Suppressor macrophage (primary cell): ENCODE measurements around the gene PSEN2.

Experiments used
- DNase-seq, 4 experiments: peaks; one replicate each; pipeline ENCODE4 v3.0.0-alpha.2; 2020 to 2022

The PSEN2 gene

DNA sequence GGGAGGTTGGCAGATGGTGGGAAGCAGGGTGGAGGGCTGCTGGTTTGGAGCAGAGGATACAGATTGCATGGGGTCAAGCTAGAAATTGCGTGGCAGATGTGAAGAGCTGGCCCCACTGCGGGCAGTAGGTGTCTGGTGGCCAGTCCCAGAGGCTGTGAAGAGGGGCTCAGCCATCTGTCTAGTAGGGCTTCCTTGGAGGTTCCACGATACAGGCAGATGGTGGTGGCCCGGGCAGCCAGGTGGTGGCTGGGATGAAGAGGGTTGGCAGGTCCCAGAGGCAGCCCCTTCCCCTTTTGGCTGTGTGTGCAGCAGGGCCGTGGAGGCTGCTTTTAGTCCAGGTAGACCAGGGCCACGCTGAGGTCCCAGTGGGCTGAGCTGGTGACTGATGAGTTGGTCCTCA is 16.6 kb downstream of the PSEN2 start:
- DNase-seq = no peak

DNA sequence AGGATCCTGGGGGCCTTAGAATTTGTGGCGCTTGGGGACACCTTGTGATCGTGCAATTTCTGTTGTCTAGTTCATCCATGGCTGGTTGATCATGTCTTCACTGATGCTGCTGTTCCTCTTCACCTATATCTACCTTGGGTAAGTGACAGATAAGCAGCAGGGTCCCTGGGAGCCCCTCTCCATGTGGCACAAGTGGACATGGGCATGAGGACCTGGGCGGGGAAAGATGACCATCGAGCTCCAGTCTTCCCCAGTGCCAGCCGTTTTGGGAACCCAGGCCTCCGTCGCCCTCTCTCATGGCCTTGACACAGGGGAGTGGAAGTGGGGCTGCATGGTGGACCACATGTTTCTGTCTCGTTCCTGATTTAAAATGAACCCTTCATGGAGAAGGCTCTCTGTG is 17.6 kb downstream of the PSEN2 start:
- DNase-seq = no peak

DNA sequence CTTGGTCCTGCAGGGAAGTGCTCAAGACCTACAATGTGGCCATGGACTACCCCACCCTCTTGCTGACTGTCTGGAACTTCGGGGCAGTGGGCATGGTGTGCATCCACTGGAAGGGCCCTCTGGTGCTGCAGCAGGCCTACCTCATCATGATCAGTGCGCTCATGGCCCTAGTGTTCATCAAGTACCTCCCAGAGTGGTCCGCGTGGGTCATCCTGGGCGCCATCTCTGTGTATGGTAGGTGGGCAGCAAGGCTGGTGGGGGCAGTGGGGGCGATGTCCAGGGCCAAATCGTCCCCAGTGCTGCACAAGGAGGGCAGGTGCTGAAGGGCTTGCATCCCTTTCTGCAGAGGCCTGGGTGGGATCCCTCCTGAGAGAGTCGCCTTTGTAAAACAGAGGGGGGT is 18.4 kb downstream of the PSEN2 start:
- no peak for DNase-seq

DNA sequence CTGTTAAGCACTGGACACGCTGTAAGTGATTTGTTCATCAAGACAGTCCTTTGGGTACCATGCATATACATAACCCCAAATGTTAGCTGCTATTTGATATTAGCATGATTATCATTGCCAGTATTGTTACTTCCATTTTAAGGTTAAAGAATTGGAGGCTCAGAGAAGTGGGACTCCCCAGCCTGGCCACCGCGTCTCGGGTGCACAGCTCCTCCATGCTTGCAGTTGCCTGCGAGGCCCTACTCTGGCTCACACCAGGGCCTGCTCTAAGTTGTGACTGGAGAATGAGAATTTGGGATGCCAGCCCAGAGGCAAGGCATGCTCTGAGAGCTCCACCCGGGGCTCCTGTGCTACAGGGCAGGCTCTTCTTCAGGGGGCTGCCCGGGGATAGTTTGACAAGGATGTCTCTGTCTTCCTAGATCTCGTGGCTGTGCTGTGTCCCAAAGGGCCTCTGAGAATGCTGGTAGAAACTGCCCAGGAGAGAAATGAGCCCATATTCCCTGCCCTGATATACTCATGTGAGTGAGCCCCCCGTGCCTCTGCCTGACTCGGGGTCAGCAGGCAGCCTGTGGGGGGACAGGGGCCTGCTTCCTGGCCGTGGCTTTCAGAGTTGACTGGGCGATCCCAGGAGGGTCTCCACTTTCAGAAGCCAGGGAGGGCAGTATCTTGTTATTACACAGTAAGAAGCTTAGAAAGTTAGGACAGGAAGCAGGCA is 19.4 kb downstream of the PSEN2 start:
- no peak for DNase-seq

DNA sequence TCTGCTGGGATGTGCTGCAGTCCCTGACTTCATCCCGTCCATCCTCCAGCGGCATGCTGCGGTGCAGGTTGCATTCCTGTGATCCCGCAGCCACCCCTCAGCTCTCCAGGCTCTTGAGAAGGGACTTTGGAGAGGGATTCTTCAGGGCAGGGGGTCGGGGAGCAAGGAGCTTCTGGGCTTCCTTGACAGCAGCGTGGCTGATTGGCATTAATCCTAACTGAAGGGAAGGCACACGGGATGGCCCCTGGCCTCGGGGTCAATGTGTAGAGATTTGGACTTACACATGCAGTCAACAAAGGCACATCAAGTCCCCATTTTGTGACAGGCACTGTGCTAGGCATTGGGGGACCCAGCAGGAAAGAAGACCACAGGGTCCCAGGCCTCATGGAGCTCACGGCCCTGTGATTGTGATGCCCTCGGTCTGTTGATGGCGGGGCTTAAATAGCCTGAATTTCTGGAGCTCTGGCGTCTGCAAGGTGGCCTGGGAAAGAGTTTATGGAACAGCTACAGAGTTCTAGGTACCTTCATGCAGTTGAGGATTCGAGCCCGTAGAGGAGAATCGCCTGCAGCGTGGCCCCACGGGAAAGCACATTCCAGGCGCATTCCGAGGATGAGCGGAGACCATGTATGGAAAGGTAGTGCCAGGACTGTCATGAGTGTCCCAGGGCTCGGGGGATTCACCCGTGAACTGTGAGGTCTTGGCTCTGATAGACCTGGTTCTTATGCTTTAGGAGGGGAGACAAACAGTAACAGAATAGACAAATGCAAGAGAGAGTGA is 20.1 kb downstream of the PSEN2 start:
- DNase-seq = no peak

DNA sequence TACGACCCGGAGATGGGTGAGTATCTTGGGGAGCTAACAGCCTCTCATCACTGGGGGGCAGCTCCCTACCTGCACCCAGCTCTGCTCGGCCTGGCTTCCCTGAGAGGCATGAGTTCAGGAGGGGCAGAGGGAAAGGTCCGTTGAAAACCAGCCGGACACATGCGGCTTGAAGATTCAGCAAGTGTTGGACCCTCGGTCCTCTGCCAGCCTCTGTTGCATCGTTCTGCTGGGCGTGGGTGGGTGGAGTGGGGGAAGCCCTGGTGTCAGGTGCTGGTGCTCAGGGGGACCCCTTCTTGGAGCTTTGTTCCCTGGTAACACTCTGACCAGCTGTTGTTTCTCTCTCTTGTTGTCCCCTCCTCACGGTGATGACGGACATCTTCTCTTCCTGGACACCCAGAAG is 20.9 kb downstream of the PSEN2 start:
- DNase-seq = no peak

DNA sequence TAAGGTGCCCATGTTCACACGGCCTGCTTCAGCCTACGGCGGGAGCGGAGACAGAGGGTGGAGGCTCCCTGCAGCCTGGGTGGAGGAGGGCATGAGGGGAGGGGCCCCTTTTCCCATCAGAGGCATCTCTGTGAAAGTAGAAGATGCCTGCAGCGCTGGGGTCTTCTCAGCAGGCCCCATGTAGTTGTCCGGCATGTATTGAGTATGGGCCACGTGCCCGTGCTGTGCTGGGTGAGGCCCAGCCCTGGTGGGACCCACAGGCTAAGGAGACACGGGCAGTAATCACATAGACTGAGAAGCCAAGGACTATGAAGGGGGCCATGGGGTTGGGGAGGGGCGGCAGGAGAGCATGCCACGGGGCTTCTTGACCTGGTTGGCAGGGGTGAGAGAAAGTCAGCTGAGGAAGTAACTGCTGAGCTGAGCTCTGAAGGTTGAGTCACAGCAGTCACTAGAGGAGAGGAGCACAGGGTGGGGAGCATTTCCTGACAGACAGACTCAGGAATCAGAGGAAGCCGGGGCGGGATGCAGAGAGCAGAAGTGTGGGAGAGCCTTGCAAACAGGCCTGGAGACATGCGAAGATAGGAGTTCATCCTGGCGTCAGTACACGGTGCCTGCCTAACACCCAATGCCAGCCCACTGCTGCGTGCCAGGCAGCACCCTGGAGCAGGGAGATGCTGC is 21.6 kb downstream of the PSEN2 start:
- peak; percentile 72 to 83 (median 82) for DNase-seq

DNA sequence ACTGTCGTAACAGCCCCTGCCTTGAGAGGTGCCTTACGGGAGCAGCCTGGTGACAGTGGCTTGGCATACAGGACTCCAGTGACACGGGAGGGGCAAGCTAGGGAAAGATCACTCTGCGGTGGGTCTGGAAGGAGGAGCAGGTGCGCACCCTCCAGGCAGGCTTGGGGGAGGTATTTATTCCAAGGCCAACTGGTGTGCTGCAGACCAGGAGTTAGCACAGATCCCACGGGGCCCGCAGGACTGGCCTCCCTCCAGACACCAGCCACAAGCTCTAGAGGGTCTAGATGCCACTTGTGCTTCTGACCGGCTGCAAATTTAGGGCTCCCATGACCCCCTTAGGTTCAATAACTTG is 22.1 kb downstream of the PSEN2 start:
- no peak for DNase-seq

DNA sequence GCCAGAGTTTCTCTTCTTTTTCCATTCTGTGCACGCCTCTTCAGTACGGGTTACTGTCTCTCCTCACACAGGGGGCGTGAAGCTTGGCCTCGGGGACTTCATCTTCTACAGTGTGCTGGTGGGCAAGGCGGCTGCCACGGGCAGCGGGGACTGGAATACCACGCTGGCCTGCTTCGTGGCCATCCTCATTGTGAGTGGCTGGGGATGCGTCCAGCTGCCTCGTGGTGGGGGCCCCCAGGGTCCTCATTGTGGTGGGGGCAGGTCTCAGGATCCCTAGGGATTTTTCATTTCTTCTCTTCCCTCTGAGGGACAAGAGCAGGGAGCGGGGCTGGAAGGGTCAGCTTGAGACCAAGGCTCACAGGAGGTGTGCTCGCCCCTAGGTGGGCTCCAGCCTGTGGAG is 23.5 kb downstream of the PSEN2 start:
- no peak for DNase-seq

DNA sequence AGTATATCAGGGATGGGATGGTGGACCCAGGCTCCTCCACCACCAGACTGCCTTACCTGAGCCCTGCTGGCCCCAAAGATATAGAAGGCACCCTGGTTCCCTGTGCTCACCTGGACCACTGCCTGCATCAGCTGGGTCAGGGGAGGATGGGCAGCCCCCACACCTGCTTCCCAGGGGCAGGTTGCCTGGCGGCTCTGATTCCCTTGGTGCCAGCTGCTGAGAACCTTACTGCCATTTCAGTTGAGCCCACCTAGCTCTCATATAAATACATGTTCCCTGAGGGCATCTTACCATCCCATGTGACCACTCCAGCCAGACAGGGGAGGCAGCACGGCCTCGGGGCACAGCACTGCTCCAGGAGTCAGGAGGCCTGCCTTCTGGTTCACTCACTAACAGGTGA is 24.4 kb downstream of the PSEN2 start:
- DNase-seq = no peak

DNA sequence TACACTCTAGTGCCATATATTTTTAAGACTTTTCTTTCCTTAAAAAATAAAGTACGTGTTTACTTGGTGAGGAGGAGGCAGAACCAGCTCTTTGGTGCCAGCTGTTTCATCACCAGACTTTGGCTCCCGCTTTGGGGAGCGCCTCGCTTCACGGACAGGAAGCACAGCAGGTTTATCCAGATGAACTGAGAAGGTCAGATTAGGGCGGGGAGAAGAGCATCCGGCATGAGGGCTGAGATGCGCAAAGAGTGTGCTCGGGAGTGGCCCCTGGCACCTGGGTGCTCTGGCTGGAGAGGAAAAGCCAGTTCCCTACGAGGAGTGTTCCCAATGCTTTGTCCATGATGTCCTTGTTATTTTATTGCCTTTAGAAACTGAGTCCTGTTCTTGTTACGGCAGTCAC is 25.2 kb downstream of the PSEN2 start:
- DNase-seq = no peak

DNA sequence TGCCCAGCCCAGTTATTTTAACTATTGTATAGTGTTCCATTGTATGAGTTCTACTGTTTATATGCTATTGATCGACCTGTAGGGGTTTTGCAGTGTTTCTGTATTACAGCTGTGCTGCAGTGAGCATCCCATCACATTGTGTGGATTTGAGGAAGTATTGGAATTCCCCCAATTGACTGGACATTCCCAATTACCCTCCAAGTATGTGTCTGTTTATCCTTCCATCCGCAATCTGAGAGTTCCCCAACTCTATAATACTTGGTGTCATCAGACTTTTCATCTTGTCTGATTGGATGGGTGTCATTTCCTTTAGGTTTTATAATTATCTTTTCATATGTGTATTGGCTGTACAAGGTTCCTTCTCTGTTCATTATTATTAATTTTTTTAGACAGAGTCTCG is 27.8 kb downstream of the PSEN2 start:
- no peak for DNase-seq

DNA sequence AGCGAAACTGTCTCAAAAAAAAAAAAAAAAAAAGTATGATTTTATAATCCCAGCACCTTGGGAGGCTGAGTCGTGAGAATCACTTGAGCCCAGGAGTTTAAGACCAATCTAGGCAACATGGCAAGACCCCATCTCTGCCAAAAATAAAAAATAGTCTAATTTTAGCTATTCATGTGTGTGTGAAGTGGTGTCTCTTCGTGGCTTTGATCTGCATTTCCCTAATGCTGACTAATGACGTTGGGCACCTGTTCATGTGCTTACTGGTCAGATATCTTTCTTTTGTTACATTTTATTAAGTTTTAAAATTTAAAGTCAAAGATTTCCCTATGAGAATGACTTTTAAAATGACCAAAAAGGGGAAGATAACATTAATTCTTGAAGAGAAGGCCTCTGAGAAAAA is 31.0 kb downstream of the PSEN2 start:
- no peak for DNase-seq

DNA sequence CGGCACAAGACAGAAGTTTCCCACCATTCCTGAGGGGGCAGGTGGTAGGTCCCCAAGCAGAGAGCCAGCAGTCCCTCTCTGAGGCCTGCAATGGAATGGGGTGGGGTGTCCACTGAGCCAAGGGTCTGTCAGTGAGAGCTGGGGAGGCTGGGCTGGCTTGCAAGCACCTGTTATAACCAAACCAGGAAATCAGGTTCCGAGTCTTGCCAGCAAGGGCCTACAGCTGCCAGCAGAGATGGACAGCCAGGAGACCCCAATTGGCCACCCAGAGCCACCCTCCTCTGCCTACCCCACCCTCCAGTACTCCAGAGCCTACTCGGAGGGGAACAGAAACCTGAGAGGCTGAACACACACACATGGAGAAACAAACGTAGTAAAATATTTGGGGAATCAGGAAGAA is 32.2 kb downstream of the PSEN2 start:
- no peak for DNase-seq

DNA sequence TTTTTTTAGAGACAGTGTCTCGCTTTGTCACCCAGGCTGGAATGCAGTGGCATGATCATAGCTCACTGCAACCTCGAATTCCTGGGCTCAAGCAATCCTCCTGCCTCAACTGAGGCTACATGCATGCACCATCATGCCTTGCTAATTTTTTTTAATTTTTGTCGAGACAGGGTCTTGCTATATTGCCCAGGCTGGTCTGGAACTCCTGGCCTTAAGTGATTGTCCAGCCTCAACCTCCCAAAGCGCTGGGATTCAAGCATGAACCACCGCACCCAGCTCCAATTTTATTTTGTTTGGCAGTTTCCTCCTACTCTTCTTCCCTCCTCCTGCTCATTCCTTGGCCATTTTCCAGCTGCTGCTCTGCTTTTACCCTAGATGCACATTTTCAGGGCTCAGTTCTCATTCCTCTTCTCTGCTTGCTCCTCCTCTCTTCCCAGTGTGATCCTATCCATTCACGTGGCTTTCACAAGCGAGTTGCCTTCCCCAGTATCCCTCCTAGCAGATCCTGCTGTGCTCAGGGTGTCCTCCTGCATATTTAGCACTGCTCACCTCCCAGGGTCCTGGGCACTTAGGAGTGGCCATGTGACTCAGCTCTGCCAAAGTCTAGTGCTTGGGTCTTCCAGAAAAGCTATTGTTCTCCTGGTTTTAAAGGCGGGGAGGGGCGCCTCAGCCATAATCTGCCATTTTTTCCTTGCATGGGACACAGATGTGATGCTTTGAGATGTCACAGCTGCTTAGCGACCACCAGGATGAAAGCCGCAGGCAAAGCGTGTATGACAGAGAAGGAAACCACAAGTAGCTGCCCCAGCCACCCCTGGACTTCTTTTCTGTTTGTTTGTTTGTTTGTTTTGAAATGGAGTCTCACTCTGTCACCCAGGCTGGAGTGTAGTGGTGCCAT is 33.7 kb downstream of the PSEN2 start:
- no peak for DNase-seq

DNA sequence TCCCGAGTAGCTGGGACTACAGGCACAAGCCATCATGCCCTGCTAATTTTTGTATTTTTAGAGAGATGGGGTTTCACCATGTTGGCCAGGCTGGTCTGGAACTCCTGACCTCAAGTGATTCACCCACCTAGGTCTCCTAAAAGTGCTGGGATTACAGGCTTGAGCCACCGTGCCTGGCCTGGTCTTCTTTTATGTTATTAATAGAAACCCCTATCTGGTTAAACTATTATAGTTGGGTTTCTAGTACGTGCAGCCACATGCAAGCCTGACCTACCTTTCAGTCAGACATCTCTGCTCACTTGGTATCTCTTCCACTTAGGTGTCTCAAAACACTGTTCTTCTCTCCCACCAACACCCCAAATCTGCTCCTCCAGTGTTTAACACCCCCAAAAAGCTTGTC is 34.4 kb downstream of the PSEN2 start:
- no peak for DNase-seq

DNA sequence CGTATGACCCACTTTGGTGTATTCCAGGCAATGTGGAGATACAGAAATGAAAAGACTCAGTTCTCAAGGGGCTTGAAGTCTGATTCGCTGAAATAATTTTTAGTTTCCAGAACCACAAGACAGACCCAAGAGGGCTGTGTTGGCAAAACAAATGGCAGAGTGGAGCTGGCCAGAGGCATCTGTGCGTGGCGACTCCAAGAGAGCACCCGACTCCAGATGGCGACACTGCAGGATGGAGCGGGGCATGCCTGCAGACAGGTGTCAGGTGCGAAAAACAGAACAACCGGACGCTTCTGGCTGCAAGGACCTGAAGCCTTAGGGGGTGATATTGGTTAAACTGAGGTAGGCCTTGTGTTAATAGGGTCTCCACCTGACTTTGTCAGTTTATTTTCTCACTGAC is 38.0 kb downstream of the PSEN2 start:
- DNase-seq = no peak

DNA sequence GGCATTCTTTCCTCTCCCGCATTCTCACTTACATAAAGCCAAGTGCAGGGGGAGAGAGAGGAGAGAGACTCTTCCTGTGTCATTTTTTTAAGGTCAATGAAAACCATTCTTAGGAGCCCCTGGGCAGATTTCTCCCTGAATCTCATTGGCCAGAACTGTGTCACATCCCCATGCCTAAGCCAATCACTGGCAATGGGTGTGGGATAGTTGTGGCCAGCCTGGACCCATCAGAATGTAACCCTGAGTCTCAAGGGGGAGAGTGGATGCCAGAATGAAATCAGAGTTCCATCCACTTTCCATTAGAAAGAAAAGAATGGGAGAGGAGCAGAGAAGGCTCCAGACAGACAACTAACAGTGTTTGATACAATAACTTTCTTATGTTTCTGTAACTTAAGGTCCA is 38.5 kb downstream of the PSEN2 start:
- no peak for DNase-seq

DNA sequence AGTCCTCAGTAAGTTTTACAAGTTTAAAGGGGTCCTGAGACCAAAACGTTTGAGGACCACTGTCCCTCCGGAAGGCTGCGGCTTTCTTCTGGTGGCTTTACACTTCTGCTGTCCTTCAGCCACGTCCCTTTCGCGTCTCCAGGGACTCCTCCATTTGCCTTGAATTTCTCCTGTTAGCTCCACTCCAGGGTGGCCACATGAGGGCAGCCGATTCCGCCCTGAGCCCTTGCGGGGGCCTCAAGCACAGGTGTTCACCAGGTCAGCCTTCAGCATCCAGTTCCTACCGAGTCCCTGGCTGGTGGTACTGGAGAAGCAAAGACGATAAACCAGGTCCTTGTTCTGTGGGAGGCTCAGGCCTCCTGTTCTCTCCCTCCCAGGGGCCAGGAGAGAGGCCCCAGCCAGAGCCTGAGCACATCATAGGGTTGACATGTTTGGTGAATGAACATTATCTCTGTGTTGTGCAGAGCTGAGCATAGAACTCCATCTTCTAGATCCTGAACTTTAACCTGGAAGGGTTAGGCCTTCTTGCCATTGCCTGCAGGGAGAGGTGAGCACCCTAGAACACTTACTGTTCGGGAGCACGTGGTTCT is 42.3 kb downstream of the PSEN2 start:
- DNase-seq = peak in 3 of 4 experiments; percentile 21 to 48 (median 35)

DNA sequence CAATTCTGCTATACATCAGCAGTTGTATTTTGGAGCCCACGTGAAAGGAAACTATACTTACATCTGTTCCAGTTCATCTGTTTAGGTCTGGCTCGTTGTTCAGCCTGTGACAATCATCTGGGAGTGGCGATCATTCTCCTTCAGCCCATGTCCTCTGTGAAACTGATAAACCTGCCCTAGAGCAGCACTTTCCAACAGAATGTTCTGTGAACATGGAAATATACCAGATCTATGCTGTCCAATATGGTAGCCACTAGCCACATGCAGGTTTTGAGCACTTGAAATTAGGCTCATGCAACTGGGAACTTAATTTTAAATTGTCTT is 45.2 kb downstream of the PSEN2 start:
- DNase-seq = no peak

DNA sequence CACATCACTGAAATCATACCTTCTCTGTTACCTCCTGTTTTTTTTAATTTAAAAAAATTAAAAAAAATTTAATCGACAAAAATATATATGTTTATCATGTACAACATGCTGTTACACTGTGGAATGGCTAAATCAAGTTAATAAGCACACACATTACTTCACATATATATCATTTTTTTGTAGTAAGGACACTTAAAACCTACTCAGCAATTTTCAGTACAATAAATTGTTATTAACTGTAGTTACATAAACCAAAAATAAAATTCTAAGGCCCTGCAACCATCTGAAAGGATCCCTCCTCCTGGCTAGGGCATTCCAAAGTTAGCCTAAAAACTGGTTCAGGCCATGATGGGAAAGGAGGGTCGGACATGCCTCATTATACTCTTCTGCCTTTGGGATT is 46.1 kb downstream of the PSEN2 start:
- no peak for DNase-seq

DNA sequence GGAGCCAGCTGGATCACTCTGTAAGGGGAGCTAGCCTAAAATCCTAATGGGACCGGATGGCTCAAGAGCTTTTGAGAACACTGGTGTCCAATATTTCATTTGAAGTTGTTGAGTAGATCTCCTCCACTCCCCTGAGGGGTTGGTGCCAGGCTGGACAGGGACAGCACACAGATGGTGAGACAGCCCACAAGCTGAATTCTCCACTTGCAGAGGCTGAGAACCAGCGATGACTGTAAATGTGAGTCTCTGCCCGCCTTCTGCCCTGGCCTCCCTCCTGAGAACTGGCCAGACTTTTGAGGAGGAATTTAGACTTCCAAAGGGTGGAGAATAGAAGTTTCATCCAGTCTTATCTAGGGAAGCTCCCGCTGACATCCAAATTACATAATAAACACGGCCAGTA is 49.2 kb downstream of the PSEN2 start:
- DNase-seq = no peak

DNA sequence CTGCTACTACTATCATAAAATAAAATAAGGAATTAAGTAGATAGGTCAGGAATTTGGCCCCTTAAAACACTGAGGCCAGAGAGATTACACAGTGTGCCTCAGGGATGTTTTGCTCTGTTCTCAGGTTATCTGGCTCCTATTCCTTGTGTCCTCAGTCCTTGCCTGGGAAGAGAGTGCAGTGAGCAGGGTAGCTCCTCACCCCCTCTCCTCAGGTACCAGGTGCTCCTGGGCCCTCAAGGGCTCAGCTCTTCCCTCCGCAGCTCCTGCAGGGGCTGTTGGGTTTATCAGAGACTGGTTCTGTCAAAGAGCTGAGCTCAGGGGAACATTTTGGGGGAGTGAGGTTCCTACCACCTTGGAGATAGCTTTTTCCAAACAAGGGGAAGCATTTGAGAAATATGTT is 49.6 kb downstream of the PSEN2 start:
- DNase-seq = no peak
